Placental pericyte (primary cell): Measurements from ENCODE around the gene DDX43. TPM values are rescaled to one million over a fixed set of nuclear protein-coding genes. Genes with fewer than 3 reads are reported as not detected.

Experiments
- small RNA-seq: library from RNA; depleted of rRNA; stranded (forward); fragments of <200 nt; gene quantifications from one replicate; pipeline ENCODE3, GENCODE V24; 2012; ENCODE audit warnings: low replicate concordance
- total RNA-seq: library from RNA; depleted of rRNA; stranded (reverse); fragments of >200 nt; gene quantifications from 2 replicates; pipeline ENCODE4 v1.2.3, GENCODE V29; 2012

The DDX43 gene
- 4.2 and 14.4 TPM in 2 replicates for total RNA-seq

DNA sequence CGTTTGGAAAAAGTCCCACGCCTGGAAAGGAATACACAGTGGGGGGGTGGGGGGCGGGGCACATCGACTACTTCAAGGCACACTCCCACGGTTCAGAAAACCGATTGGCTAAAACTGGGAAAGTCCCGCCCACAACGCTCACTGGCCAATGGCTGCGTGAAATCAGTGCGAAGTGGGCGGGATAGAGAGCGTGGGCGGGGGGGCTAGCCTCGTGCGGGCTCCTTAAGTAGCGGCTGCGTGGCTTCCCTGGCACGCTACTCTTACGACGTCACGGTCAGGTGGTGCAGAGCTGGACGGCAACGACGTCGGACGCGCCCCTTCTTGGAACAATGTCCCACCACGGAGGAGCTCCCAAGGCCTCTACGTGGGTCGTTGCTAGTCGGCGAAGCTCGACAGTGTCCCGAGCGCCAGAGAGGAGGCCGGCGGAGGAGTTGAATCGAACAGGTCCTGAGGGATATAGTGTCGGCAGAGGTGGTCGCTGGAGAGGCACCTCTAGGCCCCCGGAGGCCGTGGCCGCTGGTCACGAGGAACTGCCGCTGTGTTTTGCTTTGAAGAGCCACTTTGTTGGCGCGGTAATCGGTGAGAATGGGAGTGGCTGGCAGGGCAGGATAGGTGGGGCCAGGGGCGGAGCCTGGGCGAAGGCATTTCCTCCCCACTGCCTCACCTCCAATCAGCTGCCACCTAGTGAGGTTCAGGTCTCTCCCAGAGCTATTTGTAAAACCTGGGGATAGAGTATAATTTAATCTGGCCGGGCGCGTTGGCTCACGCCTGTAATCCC, at the start of gene DDX43:
Gene DDX43, plus strand, starts transcription at position 252 of the 778 bp plus-strand sequence. Its CDS starts 78 bp downstream, at position 330.

DNA sequence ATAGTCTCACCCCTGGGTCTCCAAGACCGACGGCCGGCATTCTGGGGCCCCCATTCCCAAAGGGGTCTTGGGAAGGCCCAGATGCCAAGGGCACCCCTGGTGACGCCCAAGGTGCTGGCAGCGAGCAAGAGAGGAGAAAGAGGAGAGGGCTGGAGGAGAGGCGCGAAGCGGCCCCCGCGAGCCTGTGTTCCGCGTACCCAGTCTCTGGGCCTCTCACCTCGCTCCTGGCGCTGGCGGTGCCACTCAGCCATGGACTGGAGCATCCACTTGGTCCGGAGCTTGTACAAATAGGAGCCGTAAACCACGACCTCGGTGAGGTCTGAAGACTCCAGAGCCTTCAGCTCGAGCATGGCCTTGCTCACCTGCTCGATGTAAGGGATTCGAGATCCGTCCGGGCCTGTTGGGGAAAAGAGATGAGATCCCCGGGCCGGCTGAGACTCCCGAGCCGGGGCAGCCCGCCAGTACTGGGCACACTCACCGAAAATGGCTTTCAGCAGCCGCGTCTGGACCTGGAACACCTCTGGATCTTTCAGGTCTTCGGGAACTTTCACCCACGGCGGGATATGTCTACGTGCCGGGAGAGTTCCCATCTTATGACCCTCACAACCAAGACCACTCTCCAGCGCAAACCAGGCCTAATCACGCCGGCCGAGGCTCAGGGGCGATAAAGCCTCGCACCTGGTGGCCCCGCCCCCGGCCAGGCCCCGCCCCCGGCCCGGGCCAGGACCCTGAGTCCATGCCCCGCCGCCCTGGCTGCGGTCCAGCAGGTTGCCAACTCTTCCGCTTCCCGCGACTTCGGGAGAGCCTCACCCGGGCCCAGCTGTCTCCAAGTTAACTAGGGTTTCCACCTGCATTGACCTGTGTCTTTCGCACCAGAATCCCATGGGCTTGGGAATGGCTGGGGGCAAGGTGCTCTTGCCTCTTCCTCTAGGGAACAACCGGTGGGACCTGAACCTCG, 40.7 kb upstream of the DDX43 start, which contains the start of gene DPPA5:
Gene DPPA5, minus strand, starts transcription at position 641 of the 958 bp plus-strand sequence. Its CDS starts 51 bp downstream, at position 590.

DNA sequence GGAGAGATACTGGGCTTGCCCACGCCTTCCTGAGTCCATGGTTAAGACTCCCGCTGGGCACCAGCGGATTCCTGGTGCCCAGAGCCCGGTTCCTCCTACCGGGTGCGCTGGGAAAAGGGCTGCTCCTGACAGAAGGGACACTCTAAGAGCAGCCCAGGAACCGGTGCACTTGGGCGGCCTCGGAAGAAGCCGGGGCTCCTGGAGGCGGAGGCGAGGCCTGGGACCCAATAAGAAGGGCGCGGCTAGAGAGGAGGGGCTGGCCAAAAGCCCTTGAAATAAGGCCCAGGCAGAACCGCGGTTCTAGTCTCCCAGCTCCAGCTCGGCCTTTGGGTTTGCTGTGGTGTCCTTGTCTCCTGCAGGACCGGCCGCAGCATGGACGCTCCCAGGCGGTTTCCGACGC, 32.3 kb upstream of the DDX43 start, which contains the start of gene KHDC3L:
Gene KHDC3L, plus strand, starts transcription at position 301 of the 400 bp plus-strand sequence. Its CDS starts 72 bp downstream, at position 373.

DNA sequence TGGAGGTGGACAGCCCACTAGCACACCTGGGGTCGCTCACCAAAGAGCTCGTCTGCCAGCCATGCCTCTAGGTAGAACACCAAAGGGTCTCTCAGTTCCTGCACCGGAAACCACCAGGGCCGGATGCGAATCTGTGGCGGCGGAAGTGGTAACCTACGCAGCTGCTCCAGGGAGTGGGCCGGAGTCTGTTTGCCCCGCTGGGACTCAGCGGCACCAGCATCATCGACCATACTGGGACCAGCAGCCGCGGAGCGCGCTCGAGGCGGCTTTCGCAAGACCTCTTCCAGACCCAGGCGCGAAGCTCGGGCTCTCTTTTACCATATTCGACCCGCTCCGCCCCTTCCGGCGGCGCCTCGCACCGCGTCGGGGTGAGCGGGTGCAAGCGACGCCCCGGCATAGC, 25.1 kb upstream of the DDX43 start, which contains the start of gene OOEP:
Gene OOEP, minus strand, starts transcription at position 335 of the 400 bp plus-strand sequence. Its CDS starts 105 bp downstream, at position 230.

DNA sequence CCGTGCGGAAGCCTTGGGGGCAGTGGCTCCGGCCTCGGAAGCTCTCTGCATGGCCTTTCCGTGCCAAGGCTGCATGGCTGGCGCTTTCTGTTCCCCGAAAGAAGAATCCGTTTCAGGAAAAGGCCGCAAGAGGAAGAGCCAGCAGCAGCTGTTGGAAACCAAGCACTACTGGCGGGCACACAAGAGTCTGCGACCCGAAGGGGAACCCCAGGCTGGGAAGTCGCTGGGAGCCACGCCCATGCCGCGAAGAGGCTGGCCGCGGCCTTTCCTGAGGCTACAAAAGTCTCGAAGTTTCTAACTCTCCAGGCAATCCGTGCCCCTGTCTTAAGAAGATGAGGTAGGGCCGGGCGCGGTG, 57.5 kb downstream of the DDX43 start, which contains the start of gene CGAS:
Gene CGAS, minus strand, starts transcription at position 191 of the 355 bp plus-strand sequence. Its CDS starts 116 bp downstream, at position 75.

DNA sequence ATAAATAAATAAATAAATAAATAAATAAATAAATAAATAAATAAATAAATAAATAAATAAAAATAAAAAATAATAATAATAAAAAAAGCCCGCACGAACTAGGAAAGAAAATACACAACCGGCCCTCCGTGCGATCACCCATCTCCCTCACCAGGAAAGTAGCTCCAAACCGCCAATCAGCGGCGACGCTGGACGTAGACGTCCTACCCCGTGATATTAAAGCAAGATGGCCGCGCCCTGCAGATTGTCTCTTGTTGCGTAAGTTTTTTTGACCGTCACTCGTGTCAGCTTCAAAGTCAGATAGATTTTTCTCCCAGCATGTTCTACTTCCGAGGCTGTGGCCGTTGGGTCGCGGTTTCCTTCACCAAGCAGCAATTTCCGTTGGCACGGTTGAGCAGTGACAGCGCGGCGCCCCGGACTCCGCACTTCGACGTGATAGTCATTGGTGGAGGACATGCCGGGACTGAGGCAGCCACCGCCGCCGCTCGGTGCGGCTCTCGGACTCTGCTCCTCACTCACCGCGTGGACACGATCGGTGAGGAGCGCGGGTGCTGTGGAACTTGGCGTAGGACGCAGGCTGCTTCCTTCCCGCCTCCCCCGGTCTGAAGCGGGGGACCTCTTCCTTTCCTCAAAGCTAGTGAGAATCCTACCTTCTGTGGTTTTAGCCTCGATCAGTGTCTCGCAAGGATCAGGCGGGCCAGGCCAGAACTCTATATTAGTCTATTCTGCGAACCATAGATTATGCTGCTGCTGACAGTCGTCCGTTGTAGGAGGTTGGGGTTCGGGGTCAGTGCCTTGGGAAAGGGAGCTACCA, 67.1 kb downstream of the DDX43 start, which contains the start of gene MTO1:
Gene MTO1, plus strand, starts transcription at position 201 of the 814 bp plus-strand sequence. Its CDS starts 118 bp downstream, at position 319.

Small RNA genes within 50 kb of the gene (small RNA-seq; reads per million reads assigned to genes)
- not detected for gene RNU6-975P
- 0.16 reads per million for gene RPL39P3

Other genes with a start within 250 kb of the DDX43 start
- gene KHDC1L, start 169.3 kb upstream of the DDX43 start, total RNA-seq, result 0.44 TPM in 1 of 2 replicates, not detected in the other
- 3.3 and 4.4 TPM in 2 replicates for gene KHDC1, start 131.6 kb upstream of the DDX43 start, total RNA-seq
- gene DPPA5, start 40.6 kb upstream of the DDX43 start, total RNA-seq, result not detected in 2 replicates
- not detected in 2 replicates for gene KHDC3L, start 32.2 kb upstream of the DDX43 start, total RNA-seq
- 0.72 and 0.88 TPM in 2 replicates for gene OOEP, start 24.9 kb upstream of the DDX43 start, total RNA-seq
- 10.9 and 20.0 TPM in 2 replicates for gene CGAS, start 57.5 kb downstream of the DDX43 start, total RNA-seq
- gene MTO1, start 66.9 kb downstream of the DDX43 start, total RNA-seq, result 45.3 and 48.8 TPM in 2 replicates
- gene EEF1A1, start 126.2 kb downstream of the DDX43 start, total RNA-seq, result 10,563 and 23,837 TPM in 2 replicates